Stimulated activated CD4-positive, alpha-beta T cell treated with anti-CD3 and anti-CD28 coated beads, Interleukin-1b, Interleukin-23, amount 100 ng/mL, for 4 hours (primary cell): Measurements from ENCODE around the gene PTPRN2.

Experiments
- DNase-seq, 2 donors: peaks; one replicate each; pipeline ENCODE4 v3.0.0-alpha.2; 2020; ENCODE audit warnings: low read depth in 2 of 2

The PTPRN2 gene

GRCh38 chr7:158489462-158490155 lies 98.0 kb downstream of the PTPRN2 start:
- DNase-seq, result no peak

DNA sequence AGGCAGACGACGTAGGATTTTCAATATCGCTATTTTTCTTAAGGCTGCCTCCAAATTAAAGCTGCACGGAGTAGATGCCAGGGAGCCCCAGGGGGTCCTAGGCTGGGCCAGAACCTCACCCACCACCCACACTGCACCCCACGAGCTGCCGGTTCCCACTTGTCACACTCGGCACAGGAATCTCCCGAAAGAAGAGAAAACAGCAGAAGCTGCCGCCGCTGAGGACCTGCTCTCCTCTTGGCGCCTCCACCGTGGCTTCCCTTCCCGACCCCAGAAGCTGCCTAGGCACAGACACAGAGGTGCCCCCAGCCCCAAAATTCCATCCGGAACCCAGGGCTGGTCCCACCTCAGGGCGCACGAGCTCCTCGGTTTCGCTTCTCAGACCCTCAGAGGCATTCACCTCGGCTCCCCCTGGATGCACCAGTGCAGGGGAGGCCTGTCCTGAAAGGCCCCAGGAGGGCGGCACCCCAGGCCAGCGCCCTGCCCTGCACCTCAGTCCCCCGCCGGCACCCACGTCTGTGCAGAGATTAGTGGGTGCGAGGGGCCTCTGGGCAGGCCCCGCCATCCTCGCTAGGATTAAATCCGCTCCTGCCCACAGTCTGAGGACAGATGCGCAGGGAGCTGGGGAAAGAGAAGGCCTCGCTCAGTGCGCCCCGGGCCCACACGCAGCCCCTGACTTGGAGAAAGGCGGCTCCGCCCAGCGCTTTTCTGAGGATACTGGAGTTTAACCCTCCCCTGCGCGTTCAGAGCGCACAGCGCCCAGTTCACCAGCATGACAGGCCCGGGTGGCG lies 99.2 kb downstream of the PTPRN2 start:
- no peak for DNase-seq

DNA sequence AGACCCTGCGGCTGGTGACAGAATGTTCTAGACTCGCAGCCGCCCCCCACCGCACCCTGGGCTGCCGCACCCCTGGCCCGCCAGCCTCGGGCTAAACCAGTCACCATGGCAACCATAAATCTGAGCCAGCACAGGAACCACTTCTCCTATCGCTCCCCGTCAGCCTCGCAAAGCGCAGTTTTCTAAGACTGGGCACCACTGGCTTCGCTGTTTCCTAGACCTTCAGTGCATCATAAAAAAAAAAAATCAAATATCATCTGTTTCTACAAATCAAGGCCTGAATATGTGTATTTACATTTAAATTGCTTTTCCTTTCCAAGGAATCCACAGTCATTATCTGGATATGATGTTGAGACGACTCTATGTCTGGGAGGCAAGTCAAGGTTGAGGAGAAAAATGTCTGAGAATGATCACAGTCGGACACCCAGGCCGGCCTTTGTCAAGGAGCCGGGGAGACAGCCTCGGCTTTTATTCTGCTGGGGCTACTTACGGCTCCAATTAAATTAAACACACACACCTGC lies 99.9 kb downstream of the PTPRN2 start:
- DNase-seq, result no peak

DNA sequence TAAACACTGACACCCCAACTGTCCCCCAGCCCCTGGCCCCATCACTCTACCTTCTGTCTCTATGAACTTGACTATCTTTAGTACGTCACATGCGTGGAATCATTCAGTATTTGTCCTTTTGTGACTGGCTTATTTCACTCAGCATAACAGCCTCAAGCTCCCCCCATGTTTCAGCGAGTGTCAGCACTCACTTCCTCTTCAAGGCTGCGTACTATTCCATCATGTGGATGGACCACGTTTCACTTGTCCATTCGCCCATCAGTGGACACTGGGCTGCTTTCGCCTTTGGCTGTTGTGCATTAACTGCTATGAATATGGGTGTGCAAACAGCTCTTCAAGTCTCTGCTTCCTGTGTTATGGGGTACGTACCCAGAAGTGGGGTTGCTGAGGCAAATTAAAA lies 100.7 kb downstream of the PTPRN2 start:
- no peak for DNase-seq

DNA sequence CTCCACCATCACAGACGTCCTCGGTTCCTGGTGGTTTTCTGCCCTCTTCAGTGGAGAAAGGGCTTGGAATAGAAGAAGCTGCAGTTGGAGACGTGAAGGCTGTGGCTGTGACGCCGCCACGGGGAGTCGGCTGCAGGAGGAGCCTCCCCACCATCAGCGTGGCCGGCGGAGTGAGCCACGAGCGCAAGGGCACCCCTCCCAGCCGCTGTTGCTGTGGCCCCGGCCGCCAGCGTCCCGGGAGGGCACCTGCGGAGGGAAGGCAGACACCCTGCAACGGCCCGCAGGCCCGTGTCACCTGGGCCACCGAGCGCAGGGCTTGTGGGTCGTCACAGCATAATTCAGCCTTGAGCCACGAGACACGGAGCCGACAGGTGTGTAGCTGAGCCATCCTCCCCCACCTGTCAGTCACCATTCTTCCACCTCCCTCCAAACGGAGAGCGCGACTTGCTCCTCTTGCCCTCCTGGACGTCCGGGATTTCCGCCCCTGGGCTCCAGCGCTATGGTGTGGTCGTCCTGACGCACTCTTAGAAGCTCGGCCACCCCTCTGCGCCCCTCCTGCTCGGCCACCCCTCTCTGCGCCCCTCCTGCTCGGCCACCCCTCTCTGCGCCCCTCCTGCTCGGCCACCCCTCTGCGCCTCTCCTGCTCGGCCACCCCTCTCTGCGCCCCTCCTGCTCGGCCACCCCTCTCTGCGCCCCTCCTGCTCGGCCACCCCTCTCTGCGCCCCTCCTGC lies 102.7 kb downstream of the PTPRN2 start:
- DNase-seq, result no peak

DNA sequence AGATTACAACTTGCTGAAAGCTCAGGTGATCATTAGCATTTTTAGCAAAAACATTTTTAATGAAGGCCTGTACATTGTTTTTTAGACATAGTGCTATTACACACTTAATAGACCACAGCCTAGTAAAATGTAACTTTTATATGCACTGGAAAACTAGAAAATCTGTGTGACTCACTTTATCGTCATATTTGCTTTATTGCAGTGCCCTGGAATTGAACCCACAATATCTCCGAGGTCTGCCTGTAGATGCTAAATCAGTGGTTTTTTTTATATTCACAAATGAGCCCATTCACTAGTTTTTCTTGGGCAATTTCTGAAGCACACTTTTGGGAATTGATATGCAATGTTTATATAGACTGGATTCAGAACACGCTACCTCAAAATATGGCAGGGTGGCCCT lies 105.1 kb downstream of the PTPRN2 start:
- no peak for DNase-seq

DNA sequence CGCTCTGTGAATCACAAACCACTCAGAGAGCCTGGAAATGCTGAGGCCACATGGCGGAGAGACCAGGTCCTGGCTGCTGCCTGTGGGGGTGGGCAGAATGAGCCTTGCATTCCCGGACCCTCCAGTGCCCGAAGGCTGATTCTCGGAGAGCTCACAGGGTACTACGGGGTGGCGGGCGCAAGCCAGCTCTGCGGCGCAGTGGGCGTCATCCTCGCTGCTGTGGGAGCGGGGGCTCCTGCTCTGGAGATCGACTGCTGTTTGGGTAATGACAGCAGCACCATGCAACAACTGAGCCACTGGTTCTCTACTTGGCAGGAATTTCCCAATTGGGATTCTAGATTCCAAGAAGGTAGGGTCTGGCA lies 108.0 kb downstream of the PTPRN2 start:
- DNase-seq, result no peak

- DNase-seq, result no peak
Observed at GRCh38 chr7:158479021-158479663, 108.5 kb downstream of the PTPRN2 start.

DNA sequence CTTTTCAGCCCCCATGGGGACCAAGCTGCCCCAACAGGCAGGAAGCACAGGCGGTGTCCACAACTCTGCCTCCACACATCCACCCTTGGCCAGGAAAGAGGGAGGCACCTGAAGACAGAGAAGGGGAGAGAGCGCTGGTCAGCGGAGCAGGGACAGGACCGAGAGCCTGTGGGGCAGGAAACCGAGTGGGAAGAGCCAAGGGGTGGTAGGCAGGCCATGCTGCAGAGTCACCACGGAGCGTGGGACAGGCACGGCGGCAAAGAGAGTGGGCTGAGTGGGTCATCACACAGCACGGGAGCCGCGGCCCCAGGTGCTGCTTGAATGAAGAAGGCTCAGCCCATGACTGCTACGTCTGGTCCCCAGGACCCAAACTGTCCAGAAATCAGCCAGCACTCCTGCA lies 109.8 kb downstream of the PTPRN2 start:
- no peak for DNase-seq

- no peak for DNase-seq
Observed at GRCh38 chr7:158476331-158476932, 111.2 kb downstream of the PTPRN2 start.

GRCh38 chr7:158475679-158476052 lies 112.0 kb downstream of the PTPRN2 start:
- DNase-seq, result no peak

DNA sequence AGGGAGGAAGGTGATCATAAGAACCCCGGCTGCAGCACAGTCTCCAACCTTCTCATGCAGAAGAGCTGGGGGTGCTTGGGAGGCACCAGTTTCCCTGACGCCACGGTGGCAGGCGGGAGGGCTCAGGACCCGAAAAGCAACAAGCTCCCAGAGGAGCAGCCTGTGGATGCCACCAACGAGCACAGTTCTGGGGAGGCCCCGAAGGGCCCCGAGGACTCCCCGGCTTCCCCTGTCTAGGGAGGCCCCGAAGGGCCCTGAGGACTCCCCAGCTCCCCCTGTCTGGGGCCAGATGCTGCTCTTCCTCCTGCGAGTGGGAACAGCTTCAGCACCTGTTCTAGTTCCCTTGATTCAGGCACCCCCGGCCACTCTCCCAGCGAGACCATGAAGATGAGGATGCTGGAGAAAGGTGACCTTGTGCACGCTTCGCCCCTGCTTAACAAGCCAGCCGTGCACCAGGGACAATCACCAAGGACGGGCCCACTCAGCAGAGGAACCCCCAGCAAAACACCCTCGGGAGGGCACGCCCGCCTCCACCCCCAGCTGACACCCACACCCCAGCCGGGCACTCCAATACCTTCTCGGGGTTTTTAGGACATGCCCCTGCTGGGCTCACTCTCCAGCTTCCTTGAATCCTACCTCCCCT lies 112.5 kb downstream of the PTPRN2 start:
- DNase-seq, result no peak

- DNase-seq, result no peak
Observed at GRCh38 chr7:158474488-158474887, 113.1 kb downstream of the PTPRN2 start.

DNA sequence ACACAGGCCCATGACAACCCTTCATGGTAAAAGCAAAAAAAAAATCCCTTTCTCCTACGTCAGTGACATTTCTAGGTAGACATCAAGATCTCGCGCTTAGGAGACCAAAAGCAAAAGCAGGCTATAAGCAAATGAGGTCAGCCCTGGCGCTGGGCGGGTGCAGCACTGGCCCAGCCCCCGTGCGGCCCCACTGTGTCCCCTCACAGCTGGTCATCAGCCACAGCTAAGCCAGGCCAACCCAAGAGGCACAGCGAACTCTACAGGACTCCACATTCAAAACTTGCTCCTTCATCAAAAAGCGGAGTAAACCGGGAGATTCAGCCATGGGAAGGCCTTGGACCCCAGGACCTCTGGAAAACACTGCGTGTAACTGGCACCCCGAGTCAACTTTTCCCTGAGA lies 113.7 kb downstream of the PTPRN2 start:
- DNase-seq, result no peak

GRCh38 chr7:158473221-158473620 lies 114.4 kb downstream of the PTPRN2 start:
- no peak for DNase-seq

- DNase-seq, result no peak
Observed at GRCh38 chr7:158472596-158472995, 115.0 kb downstream of the PTPRN2 start.

- no peak for DNase-seq
Observed at GRCh38 chr7:158471716-158472115, 115.9 kb downstream of the PTPRN2 start.

- DNase-seq, result no peak
Observed at GRCh38 chr7:158470336-158470735, 117.3 kb downstream of the PTPRN2 start.

DNA sequence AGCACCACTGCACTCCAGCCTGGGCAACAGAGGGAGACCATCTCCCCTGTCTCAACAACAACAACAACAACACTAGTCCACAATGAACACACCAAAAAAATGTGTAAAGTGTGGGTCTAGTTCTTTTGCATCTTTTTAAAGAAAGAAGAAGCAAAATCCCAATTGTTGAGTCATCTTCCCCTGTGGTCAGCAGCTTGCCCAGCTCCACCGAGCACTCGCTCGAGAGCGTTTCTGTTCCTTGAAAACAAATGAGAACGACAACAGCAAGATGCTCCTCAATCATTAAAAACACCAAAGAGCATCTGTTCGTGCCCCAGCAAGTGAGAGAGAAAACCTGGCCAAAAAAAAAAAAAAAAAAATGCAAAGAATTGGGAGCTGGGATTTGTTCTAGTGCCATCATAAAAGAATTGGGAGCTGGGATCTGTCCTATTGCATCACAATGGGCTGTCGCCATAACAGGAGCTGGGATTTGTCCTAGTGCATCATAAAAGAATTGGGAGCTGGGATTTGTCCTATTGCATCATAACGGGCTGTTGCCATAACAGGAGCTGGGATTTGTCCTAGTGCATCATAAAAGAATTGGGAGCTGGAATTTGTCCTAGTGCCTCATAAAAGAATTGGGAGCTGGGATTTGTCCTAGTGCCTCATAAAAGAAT lies 118.1 kb downstream of the PTPRN2 start:
- no peak for DNase-seq

DNA sequence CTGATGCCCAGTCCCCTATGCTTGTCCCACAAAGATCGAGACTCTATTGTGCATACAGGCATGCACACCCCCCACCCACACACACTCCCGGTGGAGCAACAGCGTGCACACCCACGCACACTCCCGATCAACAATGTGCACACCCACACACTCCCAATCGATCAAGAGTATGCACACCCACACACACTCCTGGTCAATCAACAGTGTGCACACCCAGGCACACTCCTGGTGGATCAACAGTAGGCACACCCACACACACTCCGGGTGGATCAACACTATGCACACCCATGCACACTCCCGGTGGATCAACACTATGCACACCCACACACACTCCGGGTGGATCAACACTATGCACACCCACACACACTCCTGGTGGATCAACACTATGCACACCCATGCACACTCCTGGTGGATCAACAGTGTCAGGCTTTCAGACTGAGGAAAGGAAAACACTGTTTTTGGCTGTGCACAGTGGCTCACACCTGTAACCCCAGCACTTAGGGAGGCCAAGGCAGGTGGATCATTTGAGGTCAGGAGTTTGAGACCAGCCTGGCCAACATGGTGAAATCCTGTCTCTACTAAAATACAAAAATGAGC lies 118.8 kb downstream of the PTPRN2 start:
- no peak for DNase-seq
